Activated gamma-delta T cell treated with anti-CD3 and anti-CD28 coated beads, Interleukin-2, amount 50 U/mL, for 16 hours (primary cell): ENCODE results near the gene CAD.

Source experiments
- DNase-seq: peaks from one replicate; pipeline ENCODE4 v3.0.0-alpha.2; 2020; ENCODE audit warnings: low read depth

The CAD gene

DNA sequence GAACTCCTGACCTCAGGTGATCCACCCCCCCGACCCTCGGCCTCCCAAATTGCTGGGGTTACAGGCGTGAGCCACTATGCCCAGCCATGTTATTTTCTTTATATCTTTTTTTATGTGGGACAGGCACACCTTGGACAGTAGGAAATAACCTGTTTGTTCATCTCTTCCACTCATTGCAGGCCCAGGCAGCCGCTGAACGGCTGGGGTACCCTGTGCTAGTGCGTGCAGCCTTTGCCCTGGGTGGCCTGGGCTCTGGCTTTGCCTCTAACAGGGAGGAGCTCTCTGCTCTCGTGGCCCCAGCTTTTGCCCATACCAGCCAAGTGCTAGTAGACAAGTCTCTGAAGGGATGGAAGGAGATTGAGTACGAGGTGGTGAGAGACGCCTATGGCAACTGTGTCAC lies 8.4 kb downstream of the CAD start:
- DNase-seq, result no peak

DNA sequence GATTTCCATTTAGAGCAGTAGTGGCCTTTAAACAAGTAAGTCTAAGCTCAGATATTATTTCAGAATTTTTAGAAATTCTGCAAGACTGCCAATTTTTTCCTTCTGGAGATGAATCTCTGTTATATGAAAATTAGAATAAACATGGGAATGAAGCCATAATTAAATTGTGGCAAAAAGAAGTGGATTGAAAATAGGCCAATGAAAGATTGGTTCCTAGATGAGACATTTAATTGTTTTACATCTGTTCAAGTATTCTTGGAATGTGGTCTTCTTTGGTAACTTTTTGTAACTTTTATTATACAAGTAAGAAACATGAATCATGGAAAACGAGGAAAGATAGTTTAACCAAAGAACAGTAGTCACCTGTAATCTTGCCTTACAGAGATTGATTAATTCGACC lies 10.3 kb downstream of the CAD start:
- no peak for DNase-seq

DNA sequence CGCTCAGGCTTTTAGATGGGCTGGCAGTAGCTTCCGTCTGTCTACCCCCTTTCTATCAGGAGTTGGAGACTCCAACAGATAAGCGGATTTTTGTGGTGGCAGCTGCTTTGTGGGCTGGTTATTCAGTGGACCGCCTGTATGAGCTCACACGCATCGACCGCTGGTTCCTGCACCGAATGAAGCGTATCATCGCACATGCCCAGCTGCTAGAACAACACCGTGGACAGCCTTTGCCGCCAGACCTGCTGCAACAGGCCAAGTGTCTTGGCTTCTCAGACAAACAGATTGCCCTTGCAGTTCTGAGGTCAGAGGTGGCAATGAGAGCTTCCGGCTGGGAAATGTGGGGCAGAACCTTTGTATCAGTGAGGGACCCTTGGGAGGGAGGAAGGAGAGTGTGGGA lies 14.8 kb downstream of the CAD start:
- no peak for DNase-seq

DNA sequence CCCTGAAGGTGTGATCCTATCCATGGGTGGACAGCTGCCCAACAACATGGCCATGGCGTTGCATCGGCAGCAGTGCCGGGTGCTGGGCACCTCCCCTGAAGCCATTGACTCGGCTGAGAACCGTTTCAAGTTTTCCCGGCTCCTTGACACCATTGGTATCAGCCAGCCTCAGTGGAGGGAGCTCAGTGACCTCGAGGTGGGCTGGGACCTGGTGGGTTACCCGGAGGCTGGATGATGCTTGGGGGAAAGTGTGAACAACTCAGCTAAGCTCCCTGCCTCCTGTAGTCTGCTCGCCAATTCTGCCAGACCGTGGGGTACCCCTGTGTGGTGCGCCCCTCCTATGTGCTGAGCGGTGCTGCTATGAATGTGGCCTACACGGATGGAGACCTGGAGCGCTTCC lies 16.2 kb downstream of the CAD start:
- no peak for DNase-seq

DNA sequence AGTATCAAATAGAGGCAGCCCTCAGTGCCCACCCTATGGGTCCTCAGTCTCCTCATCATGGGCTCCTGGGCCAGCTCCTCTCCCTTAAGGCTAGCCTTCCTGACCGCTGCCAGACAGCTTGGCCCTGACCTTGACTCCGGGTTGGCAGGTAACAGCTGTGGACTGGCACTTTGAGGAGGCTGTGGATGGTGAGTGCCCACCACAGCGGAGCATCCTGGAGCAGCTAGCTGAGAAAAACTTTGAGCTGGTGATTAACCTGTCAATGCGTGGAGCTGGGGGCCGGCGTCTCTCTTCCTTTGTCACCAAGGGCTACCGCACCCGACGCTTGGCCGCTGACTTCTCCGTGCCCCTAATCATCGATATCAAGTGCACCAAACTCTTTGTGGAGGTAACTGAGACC lies 19.0 kb downstream of the CAD start:
- DNase-seq, result no peak

DNA sequence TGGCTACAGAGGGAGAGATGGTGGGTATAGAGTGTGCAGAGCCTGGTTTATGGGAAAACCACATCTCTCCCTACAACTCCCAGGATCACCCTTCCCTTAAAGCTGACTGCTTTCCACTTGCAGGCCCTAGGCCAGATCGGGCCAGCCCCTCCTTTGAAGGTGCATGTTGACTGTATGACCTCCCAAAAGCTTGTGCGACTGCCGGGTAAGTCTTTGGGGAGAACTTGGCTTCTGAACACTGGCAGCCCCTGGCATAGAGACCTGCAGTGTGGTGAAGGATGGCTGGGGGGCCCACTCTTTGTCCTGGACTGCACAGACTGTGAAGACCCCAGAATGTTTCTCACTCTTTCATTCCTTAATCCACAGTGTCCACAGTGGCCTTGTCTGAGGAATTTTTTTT lies 19.5 kb downstream of the CAD start:
- no peak for DNase-seq

DNA sequence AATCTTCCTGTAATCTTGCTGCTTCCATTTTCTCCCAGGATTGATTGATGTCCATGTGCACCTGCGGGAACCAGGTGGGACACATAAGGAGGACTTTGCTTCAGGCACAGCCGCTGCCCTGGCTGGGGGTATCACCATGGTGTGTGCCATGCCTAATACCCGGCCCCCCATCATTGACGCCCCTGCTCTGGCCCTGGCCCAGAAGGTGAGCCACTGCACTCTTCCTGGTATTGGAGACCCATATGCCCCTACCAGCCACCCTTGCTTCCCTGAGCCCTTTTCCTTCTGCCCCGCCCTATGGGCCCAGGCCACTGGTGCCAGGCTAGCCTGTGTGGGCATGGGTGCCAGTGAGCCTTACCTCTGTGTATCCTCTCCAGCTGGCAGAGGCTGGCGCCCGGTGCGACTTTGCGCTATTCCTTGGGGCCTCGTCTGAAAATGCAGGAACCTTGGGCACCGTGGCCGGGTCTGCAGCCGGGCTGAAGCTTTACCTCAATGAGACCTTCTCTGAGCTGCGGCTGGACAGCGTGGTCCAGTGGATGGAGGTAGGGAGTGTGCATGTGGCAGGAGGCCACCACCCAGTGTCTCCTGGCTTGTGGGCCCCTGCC lies 20.3 kb downstream of the CAD start:
- no peak for DNase-seq

DNA sequence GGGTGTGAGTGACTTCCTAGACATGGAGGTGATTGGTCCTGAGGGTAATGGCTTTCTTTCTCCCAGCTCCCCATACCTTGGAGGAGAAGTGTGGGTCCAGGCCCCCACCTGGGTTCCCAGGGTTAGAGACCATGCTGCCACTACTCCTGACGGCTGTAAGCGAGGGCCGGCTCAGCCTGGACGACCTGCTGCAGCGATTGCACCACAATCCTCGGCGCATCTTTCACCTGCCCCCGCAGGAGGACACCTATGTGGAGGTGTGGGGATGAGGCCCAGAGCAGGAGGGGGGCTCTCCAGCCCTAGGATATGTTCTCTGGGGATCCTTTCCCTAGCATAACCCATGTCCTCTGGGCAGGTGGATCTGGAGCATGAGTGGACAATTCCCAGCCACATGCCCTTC lies 21.8 kb downstream of the CAD start:
- DNase-seq, result no peak

DNA sequence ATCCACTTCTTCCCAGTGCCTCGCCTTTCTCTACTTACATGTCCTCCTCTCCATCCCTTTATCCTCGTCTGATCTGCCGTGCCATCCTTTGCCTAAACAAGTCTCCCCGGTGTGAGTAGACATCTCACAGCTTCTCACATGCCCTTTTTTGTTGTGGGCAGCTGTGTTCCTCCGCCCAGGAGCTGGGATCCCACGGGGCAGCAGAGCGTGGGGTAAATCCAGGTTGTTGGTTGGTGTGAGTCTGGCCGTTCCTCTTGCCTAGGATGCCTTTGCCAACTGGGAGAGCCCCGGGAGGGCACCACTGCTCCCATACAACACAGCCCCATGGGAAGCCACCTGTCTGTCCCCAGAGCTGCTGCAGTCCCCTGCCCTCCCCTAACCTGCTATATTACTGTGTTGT lies 23.2 kb downstream of the CAD start:
- DNase-seq, result no peak

DNA sequence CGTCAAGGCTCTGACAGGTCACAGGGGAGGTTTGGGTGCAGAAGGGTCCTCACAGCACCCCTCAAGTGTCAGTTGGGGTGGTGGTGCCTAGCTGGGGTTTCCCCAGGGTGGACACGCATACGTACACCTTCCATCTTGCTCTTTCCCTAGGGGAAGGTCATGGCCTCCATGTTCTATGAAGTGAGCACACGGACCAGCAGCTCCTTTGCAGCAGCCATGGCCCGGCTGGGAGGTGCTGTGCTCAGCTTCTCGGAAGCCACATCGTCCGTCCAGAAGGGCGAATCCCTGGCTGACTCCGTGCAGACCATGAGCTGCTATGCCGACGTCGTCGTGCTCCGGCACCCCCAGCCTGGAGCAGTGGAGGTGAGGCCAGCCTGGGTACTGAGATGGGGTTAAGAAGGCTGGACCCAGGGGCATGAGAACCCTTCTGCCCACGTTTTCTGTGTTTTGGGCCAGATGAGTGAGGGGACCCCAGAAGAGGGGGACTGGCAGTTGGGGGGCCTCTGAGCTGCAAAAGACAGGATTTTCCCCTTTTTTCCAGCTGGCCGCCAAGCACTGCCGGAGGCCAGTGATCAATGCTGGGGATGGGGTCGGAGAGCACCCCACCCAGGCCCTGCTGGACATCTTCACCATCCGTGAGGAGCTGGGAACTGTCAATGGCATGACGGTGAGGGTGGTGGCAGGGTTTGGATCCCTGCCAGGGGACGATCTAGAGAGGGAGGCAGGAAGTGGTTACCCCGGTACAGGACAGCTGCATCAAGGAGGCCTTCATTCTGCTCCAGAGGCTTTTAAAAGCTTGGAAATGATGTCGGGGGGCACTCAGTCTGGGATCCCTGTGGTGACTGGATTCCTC lies 24.8 kb downstream of the CAD start:
- DNase-seq, result no peak

DNA sequence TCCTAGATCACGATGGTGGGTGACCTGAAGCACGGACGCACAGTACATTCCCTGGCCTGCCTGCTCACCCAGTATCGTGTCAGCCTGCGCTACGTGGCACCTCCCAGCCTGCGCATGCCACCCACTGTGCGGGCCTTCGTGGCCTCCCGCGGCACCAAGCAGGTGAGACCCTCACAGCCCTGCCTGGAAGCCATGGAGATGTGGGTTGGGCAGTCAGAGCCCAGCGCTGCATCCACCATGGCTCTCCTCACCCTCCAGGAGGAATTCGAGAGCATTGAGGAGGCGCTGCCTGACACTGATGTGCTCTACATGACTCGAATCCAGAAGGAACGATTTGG lies 25.4 kb downstream of the CAD start:
- DNase-seq, result no peak

DNA sequence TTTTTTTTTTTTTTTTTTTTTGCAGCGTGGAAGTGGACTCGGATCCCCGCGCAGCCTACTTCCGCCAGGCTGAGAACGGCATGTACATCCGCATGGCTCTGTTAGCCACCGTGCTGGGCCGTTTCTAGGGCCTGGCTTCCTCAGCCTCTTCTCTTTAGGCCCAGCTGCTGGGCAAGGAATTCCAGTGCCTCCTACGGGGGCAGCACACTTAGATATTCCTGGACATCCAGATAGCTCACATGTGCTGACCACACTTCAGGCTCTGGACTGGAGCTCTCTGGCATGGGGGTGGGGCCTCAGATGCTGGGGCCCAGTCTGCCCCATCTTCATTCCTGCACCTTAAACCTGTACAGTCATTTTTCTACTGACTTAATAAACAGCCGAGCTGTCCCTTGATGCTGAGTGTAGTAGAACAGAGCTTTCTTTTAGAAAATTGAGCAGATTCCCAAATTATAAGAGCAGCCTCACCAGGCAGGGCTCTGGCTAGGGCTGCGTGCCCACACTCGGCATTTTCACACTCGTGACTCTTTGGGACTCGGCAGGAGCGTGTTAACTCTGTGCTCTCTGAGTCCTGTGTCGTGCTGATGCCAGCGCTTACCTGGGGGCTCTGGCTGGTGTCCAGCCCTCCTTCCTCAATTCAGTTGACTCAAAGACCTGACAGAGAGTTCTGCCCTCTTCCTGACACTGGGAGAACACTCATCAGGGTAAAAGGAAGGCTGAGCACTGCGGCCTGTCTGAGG lies 26.4 kb downstream of the CAD start:
- DNase-seq, result no peak

DNA sequence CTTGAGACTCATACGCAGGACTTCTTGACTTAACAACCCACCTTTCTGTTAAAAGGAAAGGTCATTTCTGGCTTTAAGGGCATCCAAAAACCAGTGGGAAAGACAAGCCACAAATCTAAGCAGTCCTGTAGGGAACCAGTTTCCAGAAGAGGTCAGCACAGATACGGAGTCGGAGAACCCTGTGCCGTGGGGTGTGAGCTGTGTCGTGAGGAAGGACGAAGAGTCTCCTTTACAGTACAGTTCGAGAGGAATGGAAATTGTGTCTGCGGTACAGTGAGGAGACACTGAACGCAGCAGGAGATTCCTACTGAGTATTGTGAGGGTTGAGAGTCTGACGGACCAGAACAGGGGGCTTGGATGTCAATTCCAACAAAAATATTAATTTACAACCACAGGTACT lies 27.9 kb downstream of the CAD start:
- DNase-seq, result no peak

DNA sequence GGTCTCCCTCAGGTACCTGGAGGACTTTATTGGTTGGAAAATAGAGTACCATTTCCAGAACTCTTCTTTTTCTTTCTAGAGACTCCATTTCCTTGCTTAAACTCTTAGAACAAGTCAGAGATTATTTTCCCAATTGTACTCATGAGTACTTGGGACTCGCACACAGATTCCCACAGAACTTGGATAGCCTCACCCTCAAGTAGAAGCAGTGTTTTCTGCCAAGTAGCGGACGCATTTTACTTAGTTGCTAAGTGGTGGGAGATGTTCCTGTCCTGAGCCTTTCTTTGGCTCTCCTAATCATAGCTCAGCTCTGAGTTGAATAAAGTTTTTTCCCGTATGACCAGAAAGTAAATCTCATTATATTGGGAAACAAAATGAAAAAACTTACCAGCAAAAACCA lies 28.5 kb downstream of the CAD start:
- no peak for DNase-seq

DNA sequence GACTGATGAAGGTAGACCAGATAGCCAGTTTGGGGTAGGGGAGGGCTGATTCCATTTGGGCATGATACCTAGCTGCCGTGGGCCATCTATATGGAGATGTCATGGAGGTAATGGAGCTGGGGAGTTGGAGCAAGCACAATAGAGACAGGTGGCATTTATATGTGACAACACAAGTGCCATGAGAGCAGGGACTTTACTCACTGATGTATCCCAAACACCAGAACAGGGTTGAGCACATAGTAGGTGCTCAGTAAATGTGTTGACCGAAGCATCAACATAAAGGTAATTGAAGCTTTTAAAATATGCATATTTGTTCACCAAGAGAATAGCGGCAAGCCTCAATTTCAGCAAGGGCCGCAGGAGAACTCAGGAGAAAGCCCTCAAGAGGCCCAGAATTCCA lies 30.7 kb downstream of the CAD start:
- DNase-seq, result no peak

DNA sequence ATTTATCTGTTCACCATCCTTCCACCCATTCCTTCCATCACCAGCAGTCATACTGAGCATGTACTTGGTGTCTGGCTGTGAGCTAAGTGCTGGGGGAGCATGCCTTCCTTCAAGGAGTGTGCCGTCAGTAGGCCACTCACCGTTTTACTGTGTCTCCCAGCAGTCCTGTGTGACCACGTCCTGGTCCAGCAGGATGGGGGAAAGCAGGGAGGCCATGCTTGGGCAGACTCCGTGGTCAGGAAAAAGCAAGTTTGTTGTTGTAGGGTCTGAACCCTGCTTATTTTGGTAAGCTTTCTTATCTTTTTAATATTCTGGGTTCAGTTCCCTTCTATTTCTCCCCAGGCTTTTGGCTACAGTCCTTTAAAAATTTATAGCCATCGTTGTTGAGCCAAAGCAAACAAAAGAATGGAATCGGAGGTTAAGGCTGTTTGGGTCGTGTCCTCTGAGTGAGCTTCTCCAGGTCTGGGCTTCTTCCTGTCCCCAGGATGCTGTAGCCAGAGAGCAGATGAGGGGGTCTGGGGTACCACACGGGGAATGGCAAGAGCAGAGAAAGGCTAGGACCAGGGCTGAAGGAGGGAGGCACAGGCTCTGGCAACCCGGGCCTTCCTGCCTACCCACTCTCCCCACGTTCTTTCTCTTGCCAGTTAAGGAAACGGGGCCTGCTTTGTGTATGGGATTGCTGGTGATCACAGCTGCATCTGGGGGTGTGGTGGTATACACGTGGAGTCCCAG lies 32.2 kb downstream of the CAD start:
- no peak for DNase-seq

DNA sequence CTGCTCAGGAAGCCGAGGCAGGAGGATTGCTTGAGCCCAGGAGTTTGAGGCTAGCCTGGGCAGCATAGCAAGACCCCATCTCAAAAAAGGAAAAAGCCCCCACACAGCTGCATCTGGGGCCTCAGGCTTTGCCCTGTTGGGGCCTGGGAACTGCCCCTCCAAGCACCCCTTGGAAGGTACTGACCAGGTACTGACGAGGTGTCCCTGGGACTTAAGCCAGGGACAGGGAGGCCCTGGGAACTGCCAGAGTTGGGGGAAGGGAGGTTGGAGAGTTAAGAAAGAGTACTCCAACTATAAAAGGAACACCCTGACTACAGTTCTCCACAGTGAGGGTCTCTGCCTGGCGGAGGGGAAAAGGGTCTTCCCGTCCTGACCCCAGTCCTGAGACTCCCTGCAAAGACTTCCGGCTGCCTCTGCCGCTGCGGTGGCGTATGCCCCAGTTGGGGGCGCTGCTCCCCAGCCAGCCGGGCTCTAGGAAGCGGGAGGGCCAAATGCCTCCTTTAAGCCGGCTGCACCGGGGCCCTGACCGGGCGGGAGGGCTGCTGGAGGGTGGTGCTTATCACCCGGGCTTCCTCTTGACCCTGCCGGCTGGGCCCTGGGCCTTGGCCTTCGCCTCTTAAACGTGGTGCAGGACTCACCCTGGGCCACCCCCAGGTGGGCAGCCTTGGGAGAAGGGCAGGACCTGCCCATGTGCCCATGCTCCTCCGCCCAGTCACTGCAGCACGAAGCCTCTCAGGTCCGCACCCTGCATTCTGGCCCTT lies 32.9 kb downstream of the CAD start:
- DNase-seq, result no peak

DNA sequence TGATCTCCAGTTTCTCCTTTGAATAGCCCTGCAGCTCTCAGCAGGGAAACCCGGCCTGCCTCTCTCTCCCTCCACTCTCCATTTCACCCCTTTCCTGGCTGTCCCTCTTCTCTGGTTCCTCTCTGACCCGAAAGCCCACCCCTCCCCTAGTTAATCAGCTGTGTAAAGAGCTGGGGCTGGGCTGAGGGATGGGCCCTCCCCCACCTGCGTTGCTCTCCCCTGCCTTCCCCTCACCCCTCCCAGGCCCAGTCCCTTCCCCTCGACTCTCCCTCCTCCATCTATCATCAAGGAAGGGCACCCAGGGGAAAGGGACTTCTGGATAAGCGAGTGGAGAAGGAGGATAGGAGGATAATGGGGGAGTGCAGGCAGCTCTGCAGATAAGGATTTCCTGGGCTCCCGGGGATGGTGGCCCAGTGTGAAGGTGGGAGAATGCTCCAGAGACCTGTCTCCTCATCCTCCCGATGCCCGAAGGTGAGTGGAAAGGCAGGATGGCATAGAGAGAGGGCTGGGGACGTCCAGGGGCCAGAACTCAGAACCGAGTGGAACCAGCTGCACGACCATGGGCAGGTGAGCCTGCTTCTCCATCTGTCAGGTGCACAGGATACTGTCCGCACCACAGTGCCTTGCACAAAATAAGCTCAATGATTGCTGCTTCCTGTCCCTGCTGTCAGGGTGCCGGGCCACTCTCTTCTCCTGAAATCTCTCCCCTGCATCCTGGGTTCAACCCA lies 33.6 kb downstream of the CAD start:
- DNase-seq, result no peak

DNA sequence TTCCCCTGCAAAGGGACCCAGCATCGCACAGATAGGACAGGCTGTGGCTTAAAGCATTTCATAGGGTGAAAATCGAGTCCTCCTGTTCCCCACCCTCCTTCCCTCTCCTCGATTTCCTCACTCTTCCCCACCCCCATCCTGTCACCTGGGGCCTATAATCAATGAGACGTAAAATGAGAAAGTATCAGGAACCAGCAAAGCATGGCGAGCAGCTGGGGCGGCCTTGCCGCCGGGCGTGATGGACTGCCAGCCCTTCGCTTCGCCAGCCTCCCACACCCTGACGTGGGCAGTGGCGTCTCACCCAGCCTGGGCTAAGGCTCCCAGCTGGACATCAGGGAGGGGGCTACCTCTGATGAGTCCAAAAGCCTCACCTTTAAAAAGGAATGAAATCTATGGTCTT lies 34.6 kb downstream of the CAD start:
- no peak for DNase-seq

DNA sequence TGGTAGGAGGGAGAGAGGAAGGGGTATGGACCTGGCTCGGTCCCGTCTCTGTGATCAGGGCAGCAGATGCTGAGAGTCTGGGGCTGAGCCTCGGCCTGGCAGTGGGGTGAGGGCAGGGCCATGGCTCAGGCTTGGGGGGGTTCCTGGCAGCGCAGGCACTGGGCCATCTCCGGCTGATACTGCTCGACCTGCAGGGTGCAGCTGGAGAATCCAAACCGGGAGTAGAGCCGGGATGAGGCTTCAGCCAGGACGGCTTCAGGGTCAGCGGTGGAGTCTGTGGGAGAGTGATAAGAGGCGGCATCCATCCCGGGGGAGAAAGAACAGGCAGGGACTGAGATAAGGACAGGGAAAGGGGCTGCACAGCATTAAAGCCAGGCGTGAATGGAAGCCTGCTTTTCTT lies 38.0 kb downstream of the CAD start:
- DNase-seq, result no peak

DNA sequence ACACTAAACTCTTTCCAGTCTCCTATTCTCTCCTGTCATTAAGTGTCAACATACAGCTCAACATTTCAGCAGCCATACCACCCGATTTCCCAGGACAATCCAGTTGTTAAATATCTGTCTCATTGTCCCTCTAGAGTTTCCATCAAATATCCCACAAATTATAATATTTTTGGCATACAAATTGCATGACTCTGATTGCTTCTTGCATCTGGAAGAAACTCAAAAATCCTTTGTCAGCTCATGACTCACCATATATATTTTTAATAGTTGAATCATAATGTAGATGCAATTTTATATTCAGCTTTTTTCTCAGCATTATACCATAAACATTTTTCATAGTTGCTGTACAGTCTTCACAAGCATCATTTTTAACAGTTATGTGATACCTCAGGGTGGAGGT lies 38.5 kb downstream of the CAD start:
- DNase-seq, result no peak
